GM21381 (cell line): ENCODE measurements around the gene SIRPA.

ENCODE experiments used
- ATAC-seq: cut with Tn5 transposase; IDR thresholded peaks from one replicate; pipeline ENCODE4 v1.9.1; 2021; ENCODE audit warnings: mild to moderate bottlenecking, moderate library complexity; ENCODE audit not compliant: unreplicated experiment

Gene SIRPA

DNA sequence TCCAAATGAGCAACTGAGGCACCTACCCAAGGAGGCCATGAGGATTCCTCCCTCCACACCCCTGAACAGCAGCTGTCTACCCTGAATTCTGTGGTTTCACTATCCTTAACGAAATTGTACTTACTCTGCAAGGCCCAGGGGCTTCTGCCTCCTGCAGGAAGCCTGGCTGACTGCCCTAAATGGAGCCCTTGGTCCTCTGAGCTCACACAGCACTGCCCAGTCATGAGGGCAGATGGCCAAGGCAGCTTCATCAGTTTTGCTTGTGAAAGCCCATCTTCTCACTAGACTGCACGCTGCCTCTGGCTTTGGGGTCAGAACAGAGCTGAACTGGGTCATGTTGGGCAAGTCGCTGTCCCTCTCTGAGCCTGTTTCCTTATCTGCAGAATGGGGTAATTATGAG lies 26.4 kb upstream of the SIRPA start:
- ATAC-seq = no peak

DNA sequence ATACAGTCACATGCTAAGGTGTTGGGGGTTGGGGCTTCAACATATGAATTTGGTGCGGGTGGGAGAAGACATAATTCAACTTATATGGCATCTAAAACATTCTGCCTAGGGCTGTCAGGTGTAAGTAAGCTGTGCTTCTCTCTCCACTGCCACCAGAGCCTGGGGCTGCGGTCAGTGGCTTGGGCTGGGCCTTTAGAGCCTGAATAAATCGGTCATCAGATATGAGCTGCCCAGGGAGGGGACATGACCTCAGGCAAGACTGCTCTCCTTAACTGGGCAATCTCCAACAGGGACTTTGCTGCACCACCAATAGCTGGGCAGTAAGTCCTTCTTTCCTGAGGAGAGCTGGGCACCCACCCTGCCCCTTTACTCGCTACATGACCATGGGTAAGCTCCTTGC lies 24.9 kb upstream of the SIRPA start:
- no peak for ATAC-seq

DNA sequence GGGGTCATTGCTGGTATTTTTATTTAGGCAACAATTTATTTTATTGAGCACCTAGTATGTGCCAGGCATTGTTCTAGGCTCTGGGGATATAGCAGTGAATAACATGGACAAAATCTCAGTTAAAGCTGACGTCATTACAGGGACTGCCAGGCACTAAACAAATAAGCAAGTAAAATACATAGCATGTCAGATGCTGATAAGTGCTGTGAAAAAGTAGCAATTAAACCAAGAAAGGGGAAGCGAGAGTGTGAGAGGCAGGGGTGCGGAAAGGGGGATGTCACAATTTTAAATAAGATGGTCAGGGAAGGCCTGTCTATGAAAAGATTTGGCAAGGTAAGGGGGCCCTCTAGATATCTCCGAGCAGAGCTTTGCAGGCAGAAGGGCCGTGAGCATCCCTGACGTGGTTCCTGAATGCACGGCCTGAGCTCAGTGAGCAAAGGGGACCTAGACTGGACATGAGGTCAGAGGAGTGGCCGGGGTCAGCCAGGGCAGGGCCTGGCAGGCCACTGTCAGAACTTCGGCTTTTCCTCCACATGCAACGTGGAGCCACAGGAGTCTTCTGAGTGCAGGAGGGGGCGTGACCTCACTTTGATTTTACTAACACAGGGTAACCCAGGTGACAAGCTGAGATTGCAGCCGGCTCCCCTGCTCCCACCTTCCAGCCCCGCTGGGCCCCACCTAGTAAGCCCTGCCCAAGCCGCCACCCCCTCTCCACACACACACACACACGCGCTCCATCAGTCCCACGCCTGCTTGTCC lies 24.2 kb upstream of the SIRPA start:
- no peak for ATAC-seq

DNA sequence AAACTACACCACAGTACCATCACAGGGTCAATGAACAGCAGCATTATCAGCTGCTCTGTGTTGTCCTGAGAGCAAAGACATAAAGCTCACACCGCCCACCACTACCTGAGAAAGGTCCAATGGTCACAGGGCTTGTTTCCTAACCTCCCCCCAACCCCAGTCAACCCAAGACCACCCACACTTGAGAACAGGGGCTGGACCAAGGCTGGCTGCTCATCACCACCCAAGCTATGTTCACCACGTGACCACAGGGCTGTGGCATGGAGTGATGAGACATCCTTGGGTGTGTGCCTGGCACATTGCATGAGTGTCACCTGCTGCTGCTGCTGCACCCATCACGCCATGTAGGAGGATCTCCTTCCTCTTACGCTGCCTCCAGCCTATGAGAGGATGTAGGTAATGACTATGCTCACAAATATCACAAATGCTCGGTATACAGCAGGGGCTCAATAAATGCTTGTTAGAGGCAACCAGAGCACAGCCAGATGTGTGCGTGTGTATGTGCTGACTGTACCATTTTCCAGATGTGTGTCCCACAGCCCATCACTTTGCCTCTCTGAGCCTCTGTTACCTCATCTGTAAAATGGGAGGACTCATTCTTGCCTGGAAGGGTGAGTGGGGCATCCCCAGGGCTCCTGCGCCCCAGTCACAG lies 23.3 kb upstream of the SIRPA start:
- ATAC-seq = no peak

DNA sequence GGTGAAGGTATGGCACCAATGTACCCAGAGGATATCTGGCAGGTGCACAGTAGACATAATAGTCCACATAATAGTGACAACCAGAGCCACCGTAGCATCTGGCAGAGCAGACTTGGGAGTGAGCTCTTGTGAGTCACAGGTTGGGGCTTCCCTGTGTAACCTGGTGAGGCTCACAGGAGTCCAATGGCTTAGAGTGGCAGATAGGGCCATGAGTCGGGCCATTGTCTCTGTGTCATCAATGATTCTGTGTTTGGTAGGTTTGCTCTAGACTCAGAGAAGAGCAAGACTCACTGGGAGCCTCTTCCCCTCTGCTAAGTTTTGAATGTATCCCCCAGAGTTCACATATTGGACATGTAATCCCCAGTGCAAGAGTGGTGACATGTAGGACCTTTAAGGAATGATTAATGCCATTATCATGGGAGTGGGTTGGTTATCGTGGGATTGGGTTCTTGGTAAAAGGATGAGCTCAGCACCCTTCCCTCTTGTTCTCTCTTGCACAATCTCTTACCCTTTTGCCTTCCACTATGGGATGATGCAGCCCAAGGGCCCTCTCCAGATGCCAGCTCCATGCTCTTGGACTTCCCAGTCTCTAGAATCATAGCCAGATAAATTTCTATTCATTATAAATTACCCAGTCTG lies 22.6 kb upstream of the SIRPA start:
- no peak for ATAC-seq

DNA sequence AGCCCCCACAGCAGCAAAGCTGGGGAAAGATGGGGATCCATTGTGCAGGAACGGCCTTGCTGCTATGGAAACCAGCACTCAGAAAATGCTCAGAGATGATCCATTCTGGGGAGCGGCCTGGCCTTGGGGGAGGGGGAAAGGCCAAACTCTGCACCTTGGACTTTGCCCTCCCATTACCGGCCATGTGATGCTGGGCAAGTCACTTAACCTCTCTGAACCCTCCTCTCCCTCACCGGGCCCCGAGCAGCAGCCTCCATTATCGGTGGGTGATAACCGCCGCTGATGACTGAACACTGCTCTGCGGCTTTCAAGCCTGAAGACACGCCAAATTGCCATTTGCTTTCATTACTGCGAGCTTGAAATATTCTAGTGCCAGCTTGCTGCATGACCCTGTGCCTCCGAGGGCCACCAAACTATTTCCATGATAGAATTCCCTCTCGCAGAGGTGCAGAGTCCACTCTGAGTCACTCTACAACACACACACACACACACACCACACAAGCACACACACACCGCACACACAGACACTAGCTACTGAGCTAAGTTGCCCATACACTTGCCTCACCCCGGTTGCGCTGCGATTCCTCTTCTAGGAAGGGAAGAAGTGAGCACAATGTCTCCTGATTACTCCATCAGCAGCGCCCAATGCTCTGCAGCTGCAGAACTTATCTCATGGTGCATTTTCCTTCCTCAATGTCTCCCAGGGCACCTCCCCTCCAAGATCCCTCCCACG lies 20.6 kb upstream of the SIRPA start:
- no peak for ATAC-seq

DNA sequence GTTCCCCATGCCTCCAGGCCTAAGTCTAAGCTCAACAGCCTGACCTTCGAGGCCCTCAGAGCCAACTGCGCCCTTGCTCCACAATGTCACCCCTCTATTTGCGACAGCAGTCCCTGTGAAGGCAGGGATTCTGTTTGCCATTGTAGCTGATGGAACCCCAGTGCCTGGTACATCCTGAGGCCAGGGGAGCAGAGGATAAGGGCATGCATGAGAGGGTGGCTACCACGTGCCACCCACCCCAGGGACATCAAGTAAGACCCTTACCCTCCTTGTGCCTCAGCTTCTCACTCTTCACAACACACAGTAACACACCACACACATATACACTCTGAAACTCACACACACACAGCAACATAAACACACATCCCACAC lies 20.0 kb upstream of the SIRPA start:
- ATAC-seq = no peak

DNA sequence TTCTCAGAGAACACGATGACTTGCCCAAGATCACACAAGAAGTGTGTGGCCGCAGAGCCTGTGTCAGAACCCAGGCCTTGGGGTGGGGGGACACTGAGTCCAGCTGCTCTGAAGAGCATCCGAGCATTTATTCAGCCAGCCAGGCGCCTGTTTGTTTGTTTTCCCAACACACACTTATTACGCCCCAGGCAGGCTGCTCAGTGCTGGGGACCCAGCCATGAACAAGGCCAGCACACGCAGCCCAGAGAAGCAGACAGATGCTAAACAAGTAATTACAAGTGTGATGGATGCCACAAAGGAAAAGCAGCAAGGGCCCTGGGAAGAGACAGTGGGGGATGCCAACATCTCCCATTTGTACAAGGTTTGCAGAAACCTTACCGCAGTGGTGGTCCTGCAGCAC lies 19.4 kb upstream of the SIRPA start:
- no peak for ATAC-seq

DNA sequence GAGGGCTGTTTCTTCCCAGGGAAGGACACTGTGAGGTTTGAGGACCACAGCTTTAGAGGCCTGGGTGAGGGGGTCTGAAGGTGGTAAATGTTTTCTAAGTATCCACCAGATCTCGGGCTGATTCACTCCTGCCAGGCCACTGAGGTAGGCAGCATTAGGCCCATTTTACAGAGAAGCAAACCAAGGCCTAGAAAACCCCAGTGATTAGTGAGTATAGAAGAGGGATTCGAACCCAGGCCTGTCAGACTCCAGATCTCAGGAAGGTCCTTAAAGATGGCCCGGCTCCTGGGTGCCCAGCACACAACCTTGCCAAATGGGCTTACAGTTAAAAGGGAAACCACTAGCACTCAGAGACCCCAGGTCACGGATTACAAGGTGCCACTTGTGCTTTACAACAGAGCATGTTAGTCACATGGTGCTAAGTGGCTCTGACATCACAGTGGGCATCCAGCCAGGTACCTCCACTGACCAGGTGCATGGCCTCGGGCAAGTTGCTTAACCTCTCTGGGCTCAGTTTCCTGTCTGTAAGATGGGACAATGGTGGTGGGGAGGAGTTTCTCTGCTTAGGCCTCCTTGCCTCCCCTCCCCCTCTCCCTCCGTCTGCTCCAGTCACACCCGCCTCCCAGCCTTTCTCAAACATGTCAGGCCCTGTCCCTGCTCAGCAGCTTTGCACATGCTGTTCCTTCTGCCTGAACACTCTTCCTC lies 18.8 kb upstream of the SIRPA start:
- no peak for ATAC-seq

DNA sequence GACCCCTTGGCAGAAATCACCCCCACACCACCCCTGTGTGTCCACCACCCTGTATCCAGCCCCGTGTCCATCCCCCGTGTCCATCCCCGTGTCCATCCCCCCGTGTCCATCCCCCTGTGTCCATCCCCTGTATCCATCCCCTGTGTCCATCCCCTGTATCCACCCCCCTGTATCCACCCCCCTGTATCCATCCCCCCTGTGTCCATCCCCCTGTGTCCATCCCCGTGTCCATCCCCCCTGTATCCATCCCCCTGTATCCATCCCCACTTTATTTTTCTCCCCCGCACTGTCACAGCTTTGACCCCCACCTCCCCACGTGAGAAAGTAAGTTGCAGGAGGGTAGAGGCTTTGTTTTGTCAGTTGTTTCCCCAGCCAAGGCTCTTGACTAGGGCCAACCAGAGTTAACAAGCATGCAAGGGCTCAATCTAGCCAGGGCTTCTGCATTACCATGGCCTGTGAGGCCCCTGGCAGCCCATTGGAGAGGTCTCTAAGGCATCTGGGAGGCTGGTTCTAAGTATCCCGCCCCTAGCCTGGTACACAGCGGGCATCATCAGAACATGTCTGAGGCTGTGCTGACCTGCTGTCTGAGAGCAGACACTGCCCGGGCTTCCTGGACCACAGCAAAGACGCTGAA lies 18.1 kb upstream of the SIRPA start:
- no peak for ATAC-seq

DNA sequence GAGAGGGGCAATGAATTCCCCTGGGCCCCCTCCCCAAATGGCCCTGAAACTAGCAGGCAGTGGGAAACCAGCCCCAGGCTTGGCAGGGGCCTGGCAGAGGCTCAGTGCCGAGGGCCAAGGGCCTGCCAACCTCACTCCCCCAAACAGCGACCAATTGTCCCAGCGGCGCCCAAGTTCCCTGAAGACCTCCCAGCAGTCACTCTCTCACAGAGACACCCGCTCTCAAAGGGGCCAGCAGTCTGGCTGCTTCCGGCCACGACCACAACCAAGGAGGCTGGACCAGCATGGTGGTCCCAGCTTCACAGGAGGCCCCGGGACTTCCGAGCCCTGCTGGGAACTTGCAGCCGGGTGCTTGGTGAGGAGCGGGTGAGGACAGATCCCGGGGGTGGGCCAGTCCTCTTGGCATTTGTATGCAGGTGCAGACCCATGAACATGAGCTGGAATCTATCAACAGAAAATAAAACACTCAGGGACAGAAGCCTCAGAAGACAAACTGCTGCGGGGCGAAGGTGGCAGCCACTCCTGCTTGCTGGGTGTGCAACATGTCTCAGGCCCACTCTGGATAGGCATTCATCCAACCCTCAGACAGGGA lies 17.5 kb upstream of the SIRPA start:
- ATAC-seq = no peak

DNA sequence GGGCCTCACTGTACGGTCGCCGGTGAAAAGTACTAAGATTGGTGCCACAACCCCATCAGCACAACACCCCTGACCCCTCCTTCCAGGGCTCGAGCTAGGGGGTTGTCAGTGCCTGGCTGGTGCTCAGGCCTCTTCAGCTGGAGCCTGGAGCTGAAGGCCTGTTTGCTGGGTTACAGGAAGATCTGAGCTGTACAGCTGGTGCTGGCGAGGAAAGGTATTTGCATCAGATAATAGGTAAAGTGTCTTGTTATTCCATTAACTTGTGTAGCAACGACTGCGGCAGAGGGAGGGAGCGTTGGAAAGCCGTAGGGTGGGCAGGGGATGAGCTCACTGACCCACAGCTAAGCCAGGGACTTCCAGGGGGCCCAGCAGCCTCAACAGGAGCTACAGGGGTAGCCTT lies 15.8 kb upstream of the SIRPA start:
- no peak for ATAC-seq

DNA sequence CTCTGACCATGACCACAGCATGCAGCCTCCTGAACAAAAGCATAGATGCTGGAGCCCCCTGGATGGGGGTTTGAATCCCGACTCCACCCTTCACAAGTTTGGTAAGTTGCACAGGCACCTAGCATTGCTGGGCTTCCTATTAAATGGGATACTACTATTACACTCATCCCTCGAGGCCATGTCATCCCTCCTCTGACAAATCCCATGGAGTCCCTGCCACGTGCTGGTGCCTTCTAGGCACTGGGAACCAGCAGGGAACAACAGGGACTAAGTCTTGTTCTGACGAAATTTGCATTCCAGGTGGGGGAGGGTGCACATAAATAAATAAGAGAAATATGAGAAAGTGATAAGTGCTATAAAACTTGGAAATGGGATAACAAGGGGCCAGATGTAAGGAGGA lies 15.3 kb upstream of the SIRPA start:
- no peak for ATAC-seq

DNA sequence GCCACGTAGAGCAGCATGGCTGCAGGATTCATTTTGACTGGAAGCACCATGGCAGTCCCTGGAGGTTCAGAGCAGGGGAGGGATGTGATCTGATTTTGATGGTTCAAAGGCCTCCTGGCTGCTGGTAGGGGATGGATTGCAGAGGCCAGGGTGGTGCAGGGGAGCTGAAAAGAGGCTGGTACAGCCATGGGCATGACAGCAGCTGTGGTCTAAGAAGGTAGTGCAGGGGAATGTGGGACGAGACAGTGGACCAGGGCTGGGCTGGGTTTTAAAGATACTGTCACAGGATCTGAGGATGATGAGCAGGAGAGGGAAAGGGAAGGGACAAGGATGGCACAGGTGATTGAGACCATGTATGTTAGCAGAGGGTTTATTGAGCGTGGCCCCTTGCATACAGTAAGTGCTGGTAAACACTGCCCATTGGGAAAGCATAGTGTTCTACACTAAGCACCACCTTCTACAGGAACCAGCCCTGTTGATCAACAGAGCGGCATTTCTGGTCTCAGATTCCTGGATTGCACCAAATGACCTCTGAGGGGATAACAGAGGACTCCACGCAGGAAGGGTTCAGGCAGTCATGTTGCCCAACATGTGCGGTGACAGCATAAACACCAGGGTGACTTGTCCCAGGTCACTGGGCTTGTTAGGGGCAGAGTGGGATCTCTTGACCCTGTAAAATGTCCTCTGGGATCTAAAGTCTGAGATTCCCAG lies 14.5 kb upstream of the SIRPA start:
- ATAC-seq = no peak

DNA sequence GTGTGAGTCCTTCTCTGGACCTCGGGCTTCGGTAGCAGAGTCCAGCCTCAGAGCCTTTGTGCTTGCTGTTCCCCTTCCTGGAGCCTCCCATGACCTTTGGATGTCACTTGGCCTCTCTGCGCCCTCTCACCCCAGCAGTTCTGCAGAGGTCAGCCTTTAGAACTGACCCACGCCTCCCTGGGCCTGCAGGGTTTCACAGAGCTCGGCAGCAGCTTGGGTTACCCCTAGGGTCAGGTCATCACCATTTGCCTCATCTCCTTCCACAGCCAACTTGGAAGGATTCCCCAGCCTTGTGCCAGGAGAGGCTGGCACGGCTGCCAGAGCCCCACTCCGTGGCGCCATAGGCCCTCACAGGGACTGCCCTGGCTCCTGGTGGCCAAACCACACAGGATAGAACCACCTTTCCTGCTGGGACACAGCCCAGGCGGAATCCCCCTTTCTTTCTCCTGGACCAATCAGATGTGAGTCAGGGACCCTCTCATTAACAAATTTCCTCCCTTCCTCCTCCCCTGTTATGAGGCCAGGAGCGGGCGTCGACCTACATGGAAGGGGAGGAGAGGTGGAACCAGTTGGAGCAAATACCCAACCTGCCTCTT lies 13.9 kb upstream of the SIRPA start:
- ATAC-seq = no peak

DNA sequence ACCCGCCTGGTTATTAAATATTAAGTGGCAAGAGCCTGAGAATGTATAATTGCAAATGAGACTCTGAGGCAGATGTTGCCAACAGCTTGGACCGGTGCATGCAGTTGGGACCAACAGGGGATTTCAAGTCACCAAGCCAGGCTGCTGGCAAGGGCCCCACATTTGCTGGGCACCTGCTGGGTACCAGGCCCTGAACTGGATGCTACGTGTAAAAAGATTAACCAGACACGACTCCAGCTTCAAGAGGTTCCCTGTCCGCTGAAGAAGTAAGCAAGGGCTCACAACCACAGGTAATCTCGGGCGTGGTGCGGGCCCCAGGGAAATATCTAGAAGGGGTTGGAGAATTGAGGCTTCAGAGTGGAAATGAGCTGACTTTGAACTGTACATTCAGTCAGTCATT lies 13.2 kb upstream of the SIRPA start:
- ATAC-seq = no peak

DNA sequence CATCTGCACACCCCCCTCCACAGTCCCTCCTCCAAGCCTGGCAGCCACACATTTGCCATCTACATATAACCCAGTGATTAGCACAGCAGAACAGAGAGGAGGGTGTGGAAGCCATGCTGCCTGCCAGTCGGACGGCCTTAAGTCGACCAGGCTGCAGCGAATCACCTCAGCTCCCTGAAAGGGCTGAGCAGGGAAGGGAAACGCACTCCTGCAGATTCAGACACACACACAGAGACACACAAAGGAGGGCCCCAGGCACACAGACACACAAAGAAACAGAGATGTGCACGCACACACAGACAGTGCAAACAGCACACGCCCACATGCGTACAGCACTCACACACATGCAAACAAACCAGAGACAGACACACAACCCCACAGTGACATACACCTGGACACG lies 11.2 kb upstream of the SIRPA start:
- ATAC-seq = no peak

DNA sequence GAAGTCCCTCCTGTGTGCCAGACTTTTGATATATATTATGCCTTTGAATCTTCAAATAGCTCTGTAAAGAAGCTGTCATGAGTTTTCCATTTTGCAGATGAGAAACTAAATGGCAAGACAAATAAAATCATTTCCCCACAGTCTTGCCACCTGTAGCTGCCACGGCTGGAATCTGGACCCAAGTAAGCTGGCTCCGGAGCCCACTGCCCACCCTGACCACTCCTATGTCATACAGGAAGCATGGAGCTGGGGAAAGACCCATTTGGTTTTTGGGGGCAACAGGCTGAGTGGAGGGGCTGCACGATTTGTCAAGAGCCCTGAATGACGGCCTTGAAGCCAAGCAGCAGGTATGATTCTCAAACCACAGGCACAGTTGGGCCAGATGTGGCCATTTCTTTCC lies 10.0 kb upstream of the SIRPA start:
- no peak for ATAC-seq
